K562 (cell line): Measurements from ENCODE around the gene PDLIM4. TPM values are rescaled to one million over a fixed set of nuclear protein-coding genes. Genes with fewer than 3 reads are reported as not detected.

ENCODE experiments used
- ATAC-seq: fragments of 200-7000 bp; cut with Tn5 transposase; 3 replicates; pipeline ENCODE4 v1.9.1; 2020; ENCODE audit warnings: moderate library complexity
- BruUV-seq: library from RNA; stranded (reverse); fragments of 400-500 nt; replicated peaks from 2 replicates; lab custom pipeline; 2021; lab: Mats Ljungman, UMichigan
- CTCF ChIA-PET: fragments of 300-600 bp; formaldehyde crosslinking; extraction: SDS; loops from one replicate; lab custom pipeline; 2021; ENCODE audit warnings: low intra/inter-chr PET ratio; lab: Yijun Ruan, JAX
- POLR2A ChIA-PET: fragments of 300-600, 350-650 bp; sonication (Branson Sonifier 250); formaldehyde crosslinking; extraction: SDS; loops from one replicate; lab custom pipeline; 2021; ENCODE audit warnings: antibody characterized with exemption, inconsistent platforms; lab: Yijun Ruan, JAX
- DNase-seq, 4 experiments: peaks; one replicate each; pipeline versions ENCODE4 v3.0.0 to v3.0.0-alpha.2; 2011 to 2018; ENCODE audit warnings: low spot score in 3 of 4, mixed read lengths in 3 of 4; ENCODE audit errors: extremely low read depth in 1 of 4
- FAIRE-seq: peaks from 2 replicates; lab custom pipeline; 2011; peaks lifted over from hg19 to GRCh38; lab: Jason Lieb, UNC
- H2AFZ ChIP-seq: 2 replicates; pipeline ENCODE4 v1.6.0; 2011; ENCODE audit warnings: low read depth, low read length, control low read depth, inconsistent platforms
- H3K27ac ChIP-seq: fragments of 200-600 bp; 3 replicates; pipeline ENCODE4 v1.8.0; 2011; ENCODE audit warnings: low read depth, mild to moderate bottlenecking, control low read depth, inconsistent platforms, low read length, moderate library complexity, mixed read lengths; ENCODE audit errors: extremely low read depth
- H3K27me3 ChIP-seq, 2 experiments: fragments of 300-600 bp in 1 of 2; 2 replicates in 1 of 2; 3 replicates in 1 of 2; pipeline versions ENCODE4 v1.6.0 to v1.8.0; 2011; ENCODE audit warnings: inconsistent platforms in 2 of 2, low read length in 2 of 2, mild to moderate bottlenecking in 1 of 2, mixed read lengths in 1 of 2, moderate library complexity in 1 of 2; ENCODE audit not compliant: control insufficient read depth in 2 of 2, insufficient read depth in 2 of 2
- H3K36me3 ChIP-seq: fragments of 300-600 bp; 3 replicates; pipeline ENCODE4 v1.8.0; 2011; ENCODE audit warnings: mild to moderate bottlenecking, low read length, inconsistent platforms; ENCODE audit not compliant: control insufficient read depth, insufficient read depth
- H3K4me1 ChIP-seq, 2 experiments: fragments of 200-600 bp in 1 of 2; replicated peaks in 1 of 2; 2 replicates in 1 of 2; 3 replicates in 1 of 2; pipeline versions ENCODE4 v1.5.1 to v1.8.0; 2011; ENCODE audit warnings: inconsistent platforms in 2 of 2, low read length in 2 of 2, mild to moderate bottlenecking in 1 of 2, mixed read lengths in 1 of 2, moderate library complexity in 1 of 2; ENCODE audit not compliant: control insufficient read depth in 2 of 2, insufficient read depth in 2 of 2
- H3K4me2 ChIP-seq: 2 replicates; pipeline ENCODE4 v1.6.1; 2011; ENCODE audit warnings: low read length, control low read depth, inconsistent platforms, mixed read lengths; ENCODE audit not compliant: insufficient read depth
- H3K4me3 ChIP-seq: fragments of 200-600 bp; sonication (generic), shearing (Covaris generic); 2 replicates; pipeline ENCODE4 v1.5.1; 2016; ENCODE audit warnings: control low read depth, inconsistent platforms
- H3K79me2 ChIP-seq: fragments of 200-600 bp; 3 replicates; pipeline ENCODE4 v1.8.0; 2011; ENCODE audit warnings: low read length, inconsistent platforms; ENCODE audit not compliant: control insufficient read depth, insufficient read depth
- H3K9ac ChIP-seq, 2 experiments: 2 replicates each; pipeline versions ENCODE4 v1.6.0 to v1.6.1; 2011; ENCODE audit warnings: low read depth in 2 of 2, low read length in 2 of 2, control low read depth in 1 of 2, inconsistent platforms in 1 of 2, mild to moderate bottlenecking in 1 of 2, mixed read lengths in 1 of 2; ENCODE audit not compliant: insufficient read depth in 1 of 2
- H3K9me1 ChIP-seq: one replicate; pipeline ENCODE4 v1.6.0; 2011; ENCODE audit warnings: inconsistent platforms, mild to moderate bottlenecking, low read length, moderate library complexity; ENCODE audit not compliant: control insufficient read depth, insufficient read depth
- H3K9me3 ChIP-seq: replicated peaks from 2 replicates; pipeline ENCODE4 v1.5.1; 2011; ENCODE audit warnings: low read depth, low read length, inconsistent platforms; ENCODE audit not compliant: control insufficient read depth, insufficient read depth
- H4K20me1 ChIP-seq: replicated peaks from 2 replicates; pipeline ENCODE4 v1.6.1; 2011; ENCODE audit warnings: low read length, inconsistent platforms, mixed read lengths; ENCODE audit not compliant: control insufficient read depth, insufficient read depth
- CBX3 ChIP-seq, 2 experiments: IDR thresholded peaks; 1 replicate in 1 of 2; 2 replicates in 1 of 2; pipeline ENCODE4 v1.6.1; 2012; ENCODE audit warnings: inconsistent platforms in 2 of 2, low read length in 2 of 2, borderline replicate concordance in 1 of 2, control low read depth in 1 of 2
- CHCHD3 ChIP-seq: fragments of 250-450 bp; sonication (Bioruptor Pico); IDR thresholded peaks from 2 replicates; pipeline ENCODE4 v2.1.2; 2022; ENCODE audit warnings: mild to moderate bottlenecking
- E2F5 ChIP-seq: sonication (generic); formaldehyde crosslinking; IDR thresholded peaks from 2 replicates; pipeline ENCODE4 v1.8.0; 2022; ENCODE audit warnings: mild to moderate bottlenecking, missing genetic modification reagents
- GATAD2B ChIP-seq: fragments of 450-650 bp; IDR thresholded peaks from 2 replicates; pipeline ENCODE4 v1.6.1; 2017; ENCODE audit warnings: mild to moderate bottlenecking, borderline replicate concordance
- KLF16 ChIP-seq: IDR thresholded peaks from 2 replicates; pipeline ENCODE4 v1.6.1; 2016; ENCODE audit warnings: antibody characterized with exemption
- PBX2 ChIP-seq, 2 experiments: IDR thresholded peaks in 1 of 2; conservative IDR thresholded peaks in 1 of 2; 2 replicates each; pipeline ENCODE4 v1.6.1; 2016; ENCODE audit warnings: low read depth in 2 of 2, mild to moderate bottlenecking in 1 of 2, missing compliant biosample characterization in 1 of 2, missing genetic modification characterization in 1 of 2, moderate library complexity in 1 of 2
- PCBP1 ChIP-seq: fragments of 200-400 bp; formaldehyde crosslinking; IDR thresholded peaks from 2 replicates; pipeline ENCODE4 v1.6.1; 2018; ENCODE audit warnings: mild to moderate bottlenecking, low read depth, low read length; ENCODE audit not compliant: poor library complexity, severe bottlenecking
- PTRF ChIP-seq: fragments of 450-650 bp; IDR thresholded peaks from 2 replicates; pipeline ENCODE4 v1.6.1; 2016; ENCODE audit warnings: mild to moderate bottlenecking, missing genetic modification characterization, missing compliant biosample characterization
- RB1 ChIP-seq: fragments of 450-650 bp; IDR thresholded peaks from 2 replicates; pipeline ENCODE4 v1.6.1; 2017; ENCODE audit warnings: low read depth, mild to moderate bottlenecking
- RBM25 ChIP-seq: fragments of 200-400 bp; formaldehyde crosslinking; IDR thresholded peaks from 2 replicates; pipeline ENCODE4 v1.6.1; 2018; ENCODE audit warnings: low read length, low read depth, moderate library complexity; ENCODE audit not compliant: severe bottlenecking
- TBP ChIP-seq: optimal IDR thresholded peaks from 2 replicates; pipeline ENCODE3; 2011; ENCODE audit warnings: low read depth, low read length, improper control_type of control experiment
- ZBTB8A ChIP-seq: fragments of 450-650 bp; IDR thresholded peaks from 2 replicates; pipeline ENCODE4 v1.6.1; 2018; ENCODE audit warnings: mild to moderate bottlenecking, moderate library complexity; ENCODE audit not compliant: partially characterized antibody
- ZNF232 ChIP-seq: sonication (generic); formaldehyde crosslinking; IDR thresholded peaks from 2 replicates; pipeline ENCODE4 v1.8.0; 2022; ENCODE audit warnings: mild to moderate bottlenecking, missing genetic modification reagents
- ZNF316 ChIP-seq: fragments of 450-650 bp; IDR thresholded peaks from 2 replicates; pipeline ENCODE4 v1.6.1; 2016
- ZNF512 ChIP-seq: IDR thresholded peaks from 2 replicates; pipeline ENCODE4 v1.6.1; 2016; ENCODE audit warnings: missing genetic modification characterization, missing compliant biosample characterization
- WGBS: fragments of 100-300 bp; shearing (Covaris generic); methylation state at CpG from one replicate; pipeline ENCODE4 v1.1.6; 2016; ENCODE audit warnings: low coverage, mixed read lengths; ENCODE audit not compliant: insufficient coverage; ENCODE audit errors: missing lambda C conversion rate; 5-methylcytosine and 5-hydroxymethylcytosine counted together
- in situ Hi-C: fragments of 300-500 bp; cut with MboI; formaldehyde crosslinking; loops from 4 replicates; pipeline ENCODE4 v1.15.0; 2018; ENCODE audit warnings: inconsistent platforms, mixed read lengths
- intact Hi-C: fragments of 100-400 bp; cut with micrococcal nuclease; formaldehyde crosslinking; loops from 2 replicates; pipeline ENCODE4 v1.14.2; 2022
- polyA plus RNA-seq, 8 experiments: library from polyadenylated mRNA; depleted of rRNA in 4 of 8; stranded (reverse) in 5 of 8; unstranded in 3 of 8; fragments of >200 nt; fragmentation: Nextera tagmentation in 2 of 8; fragmentation: Illumina TruSeq in 1 of 8; extraction: Ambion mirVana in 2 of 8; extraction: Trizol in 1 of 8; gene quantifications; 2 replicates each; pipeline versions ENCODE4 v1.2.1 to v1.2.3, GENCODE V29; 2011 to 2014; ENCODE audit warnings: inconsistent platforms in 1 of 8, missing spikeins in 1 of 8
- total RNA-seq, 7 experiments: library from RNA; depleted of rRNA in 6 of 7; stranded (reverse); fragments of >200 nt in 6 of 7; fragmentation: Illumina TruSeq in 2 of 7; extraction: Trizol in 2 of 7; gene quantifications; 2 replicates each; pipeline versions ENCODE4 v1.2.1 to v1.2.3, GENCODE V29; 2011 to 2021; ENCODE audit warnings: low replicate concordance in 1 of 7

PDLIM4 gene
- total and polyA plus RNA-seq, 9 of the 15 experiments (the other 6 are each of a cell fraction or from before 2014, with no cell fraction given) = 0.28 to 32.8 (median 13.1) TPM

- FAIRE-seq (peak; percentile 98), ATAC-seq (peak; percentile 89), DNase-seq (peak; percentile 66 to 90 (median 78))
- H3K4me2 ChIP-seq = peak overlapping the region; percentile 24; the same call in 1 of the 2 replicates
- peaks cover 40 to 44% of the 10 kb centered on the region in 2 experiments; a peak in 4 of 5 replicates for H3K4me1 ChIP-seq
- no peaks in the 10 kb centered on the region for H4K20me1 ChIP-seq
- ChIA-PET POLR2A (interaction anchor here (0.6 to 2.5 kb wide), 11 partner anchors 11 to 207 kb away, joined by 3 to 26 read pairs (median 4); partner anchors contain the start of gene SLC22A4), CTCF (no interaction called here)
- in situ Hi-C loops = no loop called here
- H3K9me1 ChIP-seq = no peaks in the 10 kb centered on the region
- H3K4me3 ChIP-seq = no peak overlapping the region
- intact Hi-C loops = loop anchor here (1.0 to 2.0 kb wide), 3 partner anchors 15 to 218 kb away; no protein-coding TSS in a partner anchor
- no peaks in the 10 kb centered on the region; the same call in 1 of the 2 replicates for H3K9me3 ChIP-seq
- peak overlapping the region; percentile 83 for H2AFZ ChIP-seq
- no peaks in the 10 kb centered on the region for H3K27me3 ChIP-seq
- BruUV-seq = no TSS peak
- peak overlapping the region; percentile 52 for H3K27ac ChIP-seq
- H3K36me3 ChIP-seq = no peaks in the 10 kb centered on the region
- no peaks in the 10 kb centered on the region for H3K79me2 ChIP-seq
- WGBS = 49% methylated on average over 6 of the region's 6 CpGs
- H3K9ac ChIP-seq = peak overlapping the region; percentile 33 to 45; a peak in 3 of 4 replicates
- TF ChIP-seq TBP (no peak), CBX3 (IDR thresholded peaks at IDR 0.05; ENCODE audit: borderline replicate concordance in 1 of 2, low read length in 2 of 2) (peak in 1 of 2 experiments; percentile 65; a peak in 1 of 3 replicates), ZNF232 (CRISPR knock-in tag) (no peak), ZBTB8A (no peak), ZNF316 (0 out of 2 replicates have a peak, but pooled peaks have one; percentile 7), GATAD2B (no peak), CHCHD3 (CRISPR knock-in tag) (no peak), PCBP1 (no peak), RBM25 (no peak), E2F5 (CRISPR knock-in tag) (no peak), PTRF (tag) (no peak), KLF16 (no peak), ZNF512 (tag) (no peak), PBX2 (CRISPR knock-in tag; IDR thresholded peaks at IDR 0.05; ENCODE audit: low read depth) (0 out of 2 replicates have a peak, but pooled peaks have one; percentile 16), PBX2 (tag; conservative IDR thresholded peaks at IDR 0.05; ENCODE audit: low read depth) (peak; percentile 62; the same call in 1 of the 2 replicates), RB1 (no peak)
Measured at GRCh38 chr5:132277971-132278853, 20.7 kb downstream of the PDLIM4 start.
